Mammary epithelial cell (primary cell): ENCODE measurements around the gene CIZ1.

ENCODE experiments used
- CTCF ChIP-seq, 2 donors: IDR thresholded peaks in 1 of 2; conservative IDR thresholded peaks in 1 of 2; 2 replicates each; pipeline ENCODE4 v1.5.1; 2011 to 2012; ENCODE audit warnings: inconsistent platforms in 2 of 2, low read length in 2 of 2, mild to moderate bottlenecking in 2 of 2, control low read depth in 1 of 2, low read depth in 1 of 2; ENCODE audit not compliant: insufficient read depth in 1 of 2; ENCODE audit errors: extremely low read depth in 1 of 2
- EZH2 ChIP-seq: IDR thresholded peaks from 2 replicates; pipeline ENCODE4 v1.6.1; 2012; ENCODE audit warnings: low read length, inconsistent platforms, borderline replicate concordance

DNA sequence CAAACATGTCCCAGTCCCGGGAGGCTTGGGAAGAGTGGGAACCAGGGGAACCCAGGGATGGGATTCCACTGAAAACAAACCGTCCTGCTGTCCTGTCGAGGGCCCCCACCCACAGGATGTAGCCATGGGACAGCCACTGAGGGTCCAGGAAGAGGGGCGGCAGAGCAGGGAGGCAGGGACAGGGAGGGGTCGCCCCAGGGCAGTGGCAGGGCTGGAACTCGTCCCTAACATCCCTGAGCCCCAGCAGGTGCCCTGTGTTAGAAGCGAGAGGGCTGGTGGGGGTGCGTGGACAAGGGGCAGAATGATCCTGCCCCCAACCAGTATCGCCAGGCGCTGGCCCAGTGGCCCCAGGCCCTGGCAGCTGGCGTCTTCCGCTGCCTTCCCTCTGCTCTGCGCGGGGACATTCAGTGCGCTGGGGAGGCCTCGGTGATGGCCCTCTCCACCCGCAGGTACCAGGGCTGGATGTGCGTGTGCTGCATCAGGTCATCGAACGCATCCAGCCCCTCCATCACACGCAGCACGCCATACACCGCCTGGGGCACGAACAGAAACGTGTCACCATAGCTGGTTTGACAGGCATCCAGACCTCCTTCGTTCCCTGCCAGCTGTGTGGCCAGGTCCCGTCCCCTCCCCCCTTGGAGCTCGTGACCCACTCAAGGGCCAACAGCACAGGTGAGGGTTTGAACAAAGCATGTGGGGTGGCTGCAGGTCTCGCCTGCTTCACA, 70.5 kb downstream of the CIZ1 start:
- TF ChIP-seq CTCF (conservative IDR thresholded peaks at IDR 0.05 in 1 of 2, IDR thresholded peaks at IDR 0.05 in 1 of 2; ENCODE audit: extremely low read depth in 1 of 2, insufficient read depth in 1 of 2, low read depth in 1 of 2, low read length in 2 of 2) (no peak), EZH2 (no peak)
